Measurements from ENCODE around the gene HMCN2. TPM values are rescaled to one million over a fixed set of nuclear protein-coding genes. Genes with fewer than 3 reads are reported as not detected.

Gene HMCN2
- total RNA-seq, 1 experiment from 2014 or later, result 5.6 TPM

- TF ChIP-seq SMAD3 (CRISPR knock-in tag; IDR thresholded peaks at IDR 0.05; ENCODE audit: borderline replicate concordance), result no peak
- TF ChIP-seq ZNF425 (CRISPR knock-in tag; conservative IDR thresholded peaks at IDR 0.05), result no peak
- TF ChIP-seq NFATC4 (CRISPR knock-in tag; IDR thresholded peaks at IDR 0.05), result no peak
- H3K27me3 Mint-ChIP-seq (ENCODE audit: low read depth), result no peaks in the 10 kb centered on the region
- H3K9me3 Mint-ChIP-seq, result peaks cover 3% of the 10 kb centered on the region; the same call in 1 of the 2 replicates
- DNase-seq (ENCODE audit: low spot score) (no peak), ATAC-seq (no peak)
- POLR2A ChIA-PET, result no interaction called here
- H3K4me3 Mint-ChIP-seq, result no peak overlapping the region
- no peaks in the 10 kb centered on the region; the same call in 1 of the 2 replicates for H3K36me3 Mint-ChIP-seq
- H3K27ac Mint-ChIP-seq, result no peak overlapping the region
- H3K4me1 Mint-ChIP-seq, result no peaks in the 10 kb centered on the region
- CTCF ChIA-PET, result interaction anchor here (0.9 kb wide), 1 partner anchor 27 kb away, joined by 3 read pairs; no protein-coding TSS in a partner anchor
These were observed 89.2 kb downstream of the HMCN2 start for GRCh38 chr9:130354806-130355205.

DNA sequence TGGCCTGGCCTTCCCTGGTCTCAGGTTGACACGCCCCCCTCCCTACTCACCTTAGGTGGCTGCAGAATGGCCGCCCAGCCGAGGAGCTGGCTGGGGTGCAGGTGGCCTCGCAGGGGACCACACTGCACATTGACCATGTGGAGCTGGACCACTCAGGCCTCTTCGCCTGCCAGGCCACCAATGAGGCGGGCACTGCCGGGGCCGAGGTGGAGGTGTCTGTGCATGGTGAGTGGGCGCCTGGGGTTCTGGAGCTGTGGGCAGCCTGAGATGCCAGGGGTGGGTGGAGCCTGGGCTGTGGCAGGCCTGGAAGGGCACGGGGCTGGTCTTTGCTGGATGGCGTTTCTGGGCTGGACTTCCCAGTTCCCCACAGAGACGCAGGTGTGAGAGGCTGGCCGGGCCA, 90.5 kb downstream of the HMCN2 start:
- peaks cover 5% of the 10 kb centered on the region; the same call in 1 of the 2 replicates for H3K36me3 Mint-ChIP-seq
- DNase-seq (ENCODE audit: low spot score), result no peak
- H3K4me1 Mint-ChIP-seq, result no peaks in the 10 kb centered on the region
- no peak for ATAC-seq
- no peak overlapping the region for H3K4me3 Mint-ChIP-seq
- H3K9me3 Mint-ChIP-seq, result peaks cover 3% of the 10 kb centered on the region; the same call in 1 of the 2 replicates
- H3K27ac Mint-ChIP-seq, result no peak overlapping the region
- no peaks in the 10 kb centered on the region for H3K27me3 Mint-ChIP-seq (ENCODE audit: low read depth)
- TF ChIP-seq MYBL2 (CRISPR knock-in tag; IDR thresholded peaks at IDR 0.05), result no peak
- TF ChIP-seq, protein P1, sequence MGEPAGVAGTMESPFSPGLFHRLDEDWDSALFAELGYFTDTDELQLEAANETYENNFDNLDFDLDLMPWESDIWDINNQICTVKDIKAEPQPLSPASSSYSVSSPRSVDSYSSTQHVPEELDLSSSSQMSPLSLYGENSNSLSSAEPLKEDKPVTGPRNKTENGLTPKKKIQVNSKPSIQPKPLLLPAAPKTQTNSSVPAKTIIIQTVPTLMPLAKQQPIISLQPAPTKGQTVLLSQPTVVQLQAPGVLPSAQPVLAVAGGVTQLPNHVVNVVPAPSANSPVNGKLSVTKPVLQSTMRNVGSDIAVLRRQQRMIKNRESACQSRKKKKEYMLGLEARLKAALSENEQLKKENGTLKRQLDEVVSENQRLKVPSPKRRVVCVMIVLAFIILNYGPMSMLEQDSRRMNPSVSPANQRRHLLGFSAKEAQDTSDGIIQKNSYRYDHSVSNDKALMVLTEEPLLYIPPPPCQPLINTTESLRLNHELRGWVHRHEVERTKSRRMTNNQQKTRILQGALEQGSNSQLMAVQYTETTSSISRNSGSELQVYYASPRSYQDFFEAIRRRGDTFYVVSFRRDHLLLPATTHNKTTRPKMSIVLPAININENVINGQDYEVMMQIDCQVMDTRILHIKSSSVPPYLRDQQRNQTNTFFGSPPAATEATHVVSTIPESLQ (CRISPR knock-in tag; IDR thresholded peaks at IDR 0.05), result no peak
- no peak for TF ChIP-seq ZNF317 (CRISPR knock-in tag; IDR thresholded peaks at IDR 0.05; ENCODE audit: borderline replicate concordance, low read depth)
- TF ChIP-seq, protein P2, sequence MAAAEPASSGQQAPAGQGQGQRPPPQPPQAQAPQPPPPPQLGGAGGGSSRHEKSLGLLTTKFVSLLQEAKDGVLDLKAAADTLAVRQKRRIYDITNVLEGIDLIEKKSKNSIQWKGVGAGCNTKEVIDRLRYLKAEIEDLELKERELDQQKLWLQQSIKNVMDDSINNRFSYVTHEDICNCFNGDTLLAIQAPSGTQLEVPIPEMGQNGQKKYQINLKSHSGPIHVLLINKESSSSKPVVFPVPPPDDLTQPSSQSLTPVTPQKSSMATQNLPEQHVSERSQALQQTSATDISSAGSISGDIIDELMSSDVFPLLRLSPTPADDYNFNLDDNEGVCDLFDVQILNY (CRISPR knock-in tag; IDR thresholded peaks at IDR 0.05), result no peak
- no peak for TF ChIP-seq ZBTB43 (CRISPR knock-in tag; IDR thresholded peaks at IDR 0.05)
- POLR2A ChIA-PET, result no interaction called here
- CTCF ChIA-PET, result interaction anchor here (0.8 to 1.2 kb wide), 2 partner anchors 12 to 116 kb away, joined by 3 read pairs; no protein-coding TSS in a partner anchor

DNA sequence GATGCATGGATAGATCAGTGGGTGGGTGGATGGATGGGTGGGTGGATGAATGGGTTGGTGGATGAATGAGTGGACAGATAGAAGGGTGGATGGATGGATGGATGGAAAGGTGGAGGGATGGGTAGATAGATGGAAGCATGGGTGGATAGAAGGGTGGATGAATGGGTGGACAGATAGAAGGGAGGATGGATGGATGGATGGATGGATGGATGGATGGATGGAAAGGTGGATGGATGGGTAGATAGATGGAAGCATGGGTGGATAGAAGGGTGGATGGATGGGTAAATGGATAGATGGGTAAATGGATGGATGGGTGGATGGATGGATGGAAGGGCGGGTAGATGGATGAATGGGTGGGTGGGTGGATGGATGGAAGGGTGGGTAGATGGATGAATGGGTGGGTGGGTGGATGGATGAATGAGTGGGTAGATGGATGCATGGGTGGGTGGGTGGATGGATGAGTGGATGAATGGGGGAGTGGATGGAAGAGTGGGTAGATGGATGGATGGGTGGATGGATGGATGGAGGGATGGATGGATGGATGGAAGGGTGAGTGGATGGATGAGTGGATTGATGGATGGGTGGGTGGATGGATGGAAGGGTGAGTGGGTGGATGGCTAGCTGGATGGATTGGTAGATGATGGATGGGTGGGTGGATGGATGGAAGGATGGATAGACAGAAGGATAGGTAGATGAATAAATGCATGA, 91.5 kb downstream of the HMCN2 start:
- DNase-seq (ENCODE audit: low spot score) (no peak), ATAC-seq (no peak)
- Mint-ChIP-seq H3K4me3 (no peak overlapping the region), H3K27me3 (ENCODE audit: low read depth) (no peaks in the 10 kb centered on the region), H3K9me3 (peaks cover 3% of the 10 kb centered on the region; the same call in 1 of the 2 replicates), H3K4me1 (no peaks in the 10 kb centered on the region), H3K27ac (no peak overlapping the region), H3K36me3 (peaks cover 5% of the 10 kb centered on the region; the same call in 1 of the 2 replicates)
- ChIA-PET CTCF (no interaction called here), POLR2A (no interaction called here)
- no peak for TF ChIP-seq NFATC4 (CRISPR knock-in tag; IDR thresholded peaks at IDR 0.05)
- no peak for TF ChIP-seq PRDM15 (CRISPR knock-in tag; IDR thresholded peaks at IDR 0.05)
- no peak for TF ChIP-seq ZNF425 (CRISPR knock-in tag; conservative IDR thresholded peaks at IDR 0.05)
- no peak for TF ChIP-seq ELF4 (CRISPR knock-in tag; IDR thresholded peaks at IDR 0.05; ENCODE audit: low read depth)
- no peak for TF ChIP-seq ZNF138 (CRISPR knock-in tag; conservative IDR thresholded peaks at IDR 0.05)
- no peak for TF ChIP-seq GRHL2 (CRISPR knock-in tag; IDR thresholded peaks at IDR 0.05; ENCODE audit: insufficient replicate concordance, severe bottlenecking)
- TF ChIP-seq SMAD3 (CRISPR knock-in tag; IDR thresholded peaks at IDR 0.05; ENCODE audit: borderline replicate concordance), result no peak
- no peak for TF ChIP-seq NFYB (CRISPR knock-in tag; conservative IDR thresholded peaks at IDR 0.05; ENCODE audit: low read depth)
- TF ChIP-seq, protein P3, sequence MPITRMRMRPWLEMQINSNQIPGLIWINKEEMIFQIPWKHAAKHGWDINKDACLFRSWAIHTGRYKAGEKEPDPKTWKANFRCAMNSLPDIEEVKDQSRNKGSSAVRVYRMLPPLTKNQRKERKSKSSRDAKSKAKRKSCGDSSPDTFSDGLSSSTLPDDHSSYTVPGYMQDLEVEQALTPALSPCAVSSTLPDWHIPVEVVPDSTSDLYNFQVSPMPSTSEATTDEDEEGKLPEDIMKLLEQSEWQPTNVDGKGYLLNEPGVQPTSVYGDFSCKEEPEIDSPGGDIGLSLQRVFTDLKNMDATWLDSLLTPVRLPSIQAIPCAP (CRISPR knock-in tag; IDR thresholded peaks at IDR 0.05), result no peak

All from WTC11 (cell line).